Panc1 (cell line): ENCODE measurements around the gene ACKR2. TPM values are rescaled to one million over a fixed set of nuclear protein-coding genes. Genes with fewer than 3 reads are reported as not detected.

ENCODE experiments used
- ATAC-seq: fragments of 200-7000 bp; cut with Tn5 transposase; 2 replicates; pipeline ENCODE4 v1.9.1; 2020; ENCODE audit warnings: mild to moderate bottlenecking, moderate library complexity
- BruUV-seq: library from RNA; stranded (reverse); fragments of 400-500 nt; replicated peaks from 2 replicates; lab custom pipeline; 2021; lab: Mats Ljungman, UMichigan
- CTCF ChIA-PET: fragments of 300-600 bp; sonication (Branson Sonifier 250); formaldehyde crosslinking; loops from one replicate; lab custom pipeline; 2022; ENCODE audit warnings: antibody characterized with exemption; lab: Charles Lee
- POLR2A ChIA-PET: fragments of 300-600 bp; sonication (Branson Sonifier 250); formaldehyde crosslinking; loops from one replicate; lab custom pipeline; 2022; ENCODE audit warnings: antibody characterized with exemption; lab: Charles Lee
- DNase-seq: peaks from one replicate; pipeline ENCODE4 v3.0.0-alpha.2; 2010; ENCODE audit warnings: low read depth, low spot score
- H3K27ac ChIP-seq: 2 replicates; pipeline ENCODE4 v1.5.1; 2011; ENCODE audit warnings: mild to moderate bottlenecking, low read length, inconsistent platforms
- H3K27me3 ChIP-seq: fragments of 200-500 bp; sonication (Bioruptor generic); 2 replicates; pipeline ENCODE4 v1.6.0; 2014; ENCODE audit warnings: low read length, inconsistent platforms; ENCODE audit not compliant: control insufficient read depth, insufficient read depth
- H3K36me3 ChIP-seq: fragments of 200-500 bp; sonication (Bioruptor generic); 2 replicates; pipeline ENCODE4 v1.5.1; 2014; ENCODE audit warnings: inconsistent platforms, mild to moderate bottlenecking, low read length, moderate library complexity; ENCODE audit not compliant: control insufficient read depth, insufficient read depth
- H3K4me1 ChIP-seq: 2 replicates; pipeline ENCODE4 v1.5.1; 2011; ENCODE audit warnings: inconsistent platforms, mild to moderate bottlenecking, low read length, moderate library complexity; ENCODE audit not compliant: control insufficient read depth, insufficient read depth
- H3K4me3 ChIP-seq, 2 experiments: 2 replicates each; pipeline ENCODE4 v1.5.1; 2011 to 2012; ENCODE audit warnings: low read depth in 2 of 2, low read length in 2 of 2, mild to moderate bottlenecking in 2 of 2, inconsistent platforms in 1 of 2, moderate library complexity in 1 of 2
- H3K9me3 ChIP-seq: fragments of 200-500 bp; sonication (Bioruptor generic); 2 replicates; pipeline ENCODE4 v1.5.1; 2014; ENCODE audit warnings: low read depth, mild to moderate bottlenecking, inconsistent platforms, low read length, moderate library complexity; ENCODE audit not compliant: control insufficient read depth, insufficient read depth
- POLR2AphosphoS5 ChIP-seq: IDR thresholded peaks from 2 replicates; pipeline ENCODE4 v1.6.1; 2012; ENCODE audit warnings: mild to moderate bottlenecking, low read depth, low read length, moderate library complexity
- REST ChIP-seq, 2 experiments: IDR thresholded peaks; 2 replicates each; pipeline ENCODE4 v1.6.1; 2011 to 2012; ENCODE audit warnings: low read depth in 2 of 2, control low read depth in 1 of 2, low read length in 1 of 2, mild to moderate bottlenecking in 1 of 2, moderate library complexity in 1 of 2; ENCODE audit not compliant: insufficient read depth in 1 of 2
- SIN3A ChIP-seq: IDR thresholded peaks from 2 replicates; pipeline ENCODE4 v1.6.1; 2012; ENCODE audit warnings: low read depth, mild to moderate bottlenecking, low read length, moderate library complexity, borderline replicate concordance; ENCODE audit not compliant: insufficient read depth
- TCF7L2 ChIP-seq: IDR thresholded peaks from 2 replicates; pipeline ENCODE4 v1.6.1; 2011; ENCODE audit warnings: mild to moderate bottlenecking, low read depth, low read length, inconsistent platforms
- in situ Hi-C: cut with HindIII; loops from 2 replicates; pipeline ENCODE4 v1.10.0; 2016; ENCODE audit warnings: low sequenced_read_pairs, low pct_unique_long_range_greater_than_20kb
- intact Hi-C: fragments of 100-400 bp; cut with micrococcal nuclease; formaldehyde crosslinking; loops from one replicate; pipeline ENCODE4 v1.10.0; 2022; ENCODE audit not compliant: unreplicated experiment
- total RNA-seq: library from RNA; stranded (reverse); gene quantifications from one replicate; pipeline ENCODE4 v1.2.1, GENCODE V29; 2021; ENCODE audit not compliant: unreplicated experiment
- TF ChIP-seq, protein P1 (sequence below): fragments of 450-650 bp; IDR thresholded peaks from 2 replicates; pipeline ENCODE4 v1.5.1; 2017; ENCODE audit warnings: mild to moderate bottlenecking

Gene ACKR2
- total RNA-seq, 1 experiment from 2014 or later = not detected

DNA sequence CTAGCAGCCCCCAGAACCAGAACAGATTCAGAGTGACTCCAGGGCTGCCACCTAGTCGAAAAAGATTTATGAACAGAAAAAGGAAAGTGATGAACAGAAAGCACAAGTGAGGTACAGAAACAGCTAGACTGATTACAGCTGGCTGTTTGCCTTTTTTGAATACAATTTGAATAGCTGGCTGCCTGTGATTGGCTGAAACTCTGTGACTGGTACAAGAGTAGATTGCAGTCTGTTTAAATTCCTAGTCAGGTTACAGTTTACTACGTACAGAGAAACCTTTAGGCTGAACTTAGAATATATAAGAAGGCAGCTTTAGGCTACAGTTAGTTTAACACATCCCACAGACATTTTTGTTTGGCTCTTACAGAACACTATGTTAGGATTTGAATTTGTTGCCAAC is 46.2 kb upstream of the ACKR2 start:
- POLR2A ChIA-PET = interaction anchor here (0.7 kb wide), 1 partner anchor 1999 kb away, joined by 5 read pairs; the partner anchor contains the start of gene KIF15
- no peak for ATAC-seq

DNA sequence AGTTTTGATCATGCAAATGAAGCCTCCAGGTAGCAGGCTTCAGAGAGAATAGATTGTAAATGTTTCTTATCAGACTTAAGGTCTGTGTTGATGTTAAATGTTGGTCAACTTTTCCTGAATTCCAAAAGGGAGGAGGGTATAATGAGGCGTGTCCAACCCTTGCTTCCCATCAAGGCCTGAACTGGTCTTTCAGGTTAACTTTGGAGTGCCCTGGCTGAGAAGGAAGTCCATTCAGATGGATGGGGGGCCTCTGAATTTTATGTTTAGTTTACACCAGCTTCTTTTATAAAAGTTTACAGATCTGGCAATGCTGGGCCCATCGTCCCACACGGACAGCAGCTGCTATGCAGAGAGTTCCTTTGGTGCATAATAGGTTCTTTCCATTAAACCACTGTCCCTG is 45.1 kb upstream of the ACKR2 start:
- ChIA-PET POLR2A (no interaction called here), CTCF (no interaction called here)
- Histone ChIP-seq H3K4me3 (no peak overlapping the region), H3K9me3 (no peaks in the 10 kb centered on the region), H3K36me3 (no peaks in the 10 kb centered on the region), H3K4me1 (no peaks in the 10 kb centered on the region), H3K27me3 (no peaks in the 10 kb centered on the region), H3K27ac (no peak overlapping the region)
- DNase-seq = no peak
- in situ Hi-C loops (no loop called here), intact Hi-C loops (no loop called here)
- ATAC-seq = no peak
- TF ChIP-seq TCF7L2 (no peak), POLR2AphosphoS5 (no peak), SIN3A (no peak), REST (IDR thresholded peaks at IDR 0.05; ENCODE audit: insufficient read depth in 1 of 2, low read depth in 2 of 2, low read length in 1 of 2) (no peak)
- TF ChIP-seq, protein P1, sequence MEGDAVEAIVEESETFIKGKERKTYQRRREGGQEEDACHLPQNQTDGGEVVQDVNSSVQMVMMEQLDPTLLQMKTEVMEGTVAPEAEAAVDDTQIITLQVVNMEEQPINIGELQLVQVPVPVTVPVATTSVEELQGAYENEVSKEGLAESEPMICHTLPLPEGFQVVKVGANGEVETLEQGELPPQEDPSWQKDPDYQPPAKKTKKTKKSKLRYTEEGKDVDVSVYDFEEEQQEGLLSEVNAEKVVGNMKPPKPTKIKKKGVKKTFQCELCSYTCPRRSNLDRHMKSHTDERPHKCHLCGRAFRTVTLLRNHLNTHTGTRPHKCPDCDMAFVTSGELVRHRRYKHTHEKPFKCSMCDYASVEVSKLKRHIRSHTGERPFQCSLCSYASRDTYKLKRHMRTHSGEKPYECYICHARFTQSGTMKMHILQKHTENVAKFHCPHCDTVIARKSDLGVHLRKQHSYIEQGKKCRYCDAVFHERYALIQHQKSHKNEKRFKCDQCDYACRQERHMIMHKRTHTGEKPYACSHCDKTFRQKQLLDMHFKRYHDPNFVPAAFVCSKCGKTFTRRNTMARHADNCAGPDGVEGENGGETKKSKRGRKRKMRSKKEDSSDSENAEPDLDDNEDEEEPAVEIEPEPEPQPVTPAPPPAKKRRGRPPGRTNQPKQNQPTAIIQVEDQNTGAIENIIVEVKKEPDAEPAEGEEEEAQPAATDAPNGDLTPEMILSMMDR = no peak
- no TSS peak for BruUV-seq

More for the DNA sequence above, 46.2 kb upstream of the ACKR2 start:
- Histone ChIP-seq H3K4me3 (no peak overlapping the region), H3K9me3 (no peaks in the 10 kb centered on the region), H3K27me3 (no peaks in the 10 kb centered on the region), H3K27ac (no peak overlapping the region), H3K36me3 (no peaks in the 10 kb centered on the region), H3K4me1 (no peaks in the 10 kb centered on the region)
- BruUV-seq = no TSS peak
- TF ChIP-seq POLR2AphosphoS5 (no peak), REST (IDR thresholded peaks at IDR 0.05; ENCODE audit: insufficient read depth in 1 of 2, low read depth in 2 of 2, low read length in 1 of 2) (no peak), SIN3A (no peak), TCF7L2 (no peak)
- TF ChIP-seq, protein P1 = no peak
- in situ Hi-C loops (no loop called here), intact Hi-C loops (no loop called here)
- CTCF ChIA-PET = no interaction called here
- DNase-seq = no peak
